Measurements from ENCODE around the gene KIF1B.

DNA sequence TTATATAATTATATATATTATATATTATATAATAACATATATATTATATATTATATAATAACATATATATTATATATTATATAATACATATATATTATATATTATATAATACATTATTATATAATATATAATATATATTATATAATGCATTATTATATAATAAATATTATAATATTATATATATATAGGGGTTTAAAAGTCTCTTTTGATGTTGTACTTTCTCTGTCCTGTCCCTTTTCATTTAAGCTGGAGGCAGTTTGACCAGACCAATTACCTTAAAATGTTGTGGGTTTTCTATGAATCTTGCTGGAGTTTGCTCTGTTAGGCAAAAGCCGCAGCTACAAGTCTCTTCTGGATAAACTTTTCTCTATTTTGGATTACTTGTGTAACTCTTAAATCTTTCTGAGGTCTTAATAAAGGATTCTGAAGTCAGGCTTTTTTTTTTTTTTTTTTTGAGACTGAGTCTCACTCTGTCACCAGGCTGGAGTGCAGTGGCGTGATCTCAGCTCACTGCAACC, 22.2 kb upstream of the KIF1B start:
- TF ChIP-seq, protein P1, sequence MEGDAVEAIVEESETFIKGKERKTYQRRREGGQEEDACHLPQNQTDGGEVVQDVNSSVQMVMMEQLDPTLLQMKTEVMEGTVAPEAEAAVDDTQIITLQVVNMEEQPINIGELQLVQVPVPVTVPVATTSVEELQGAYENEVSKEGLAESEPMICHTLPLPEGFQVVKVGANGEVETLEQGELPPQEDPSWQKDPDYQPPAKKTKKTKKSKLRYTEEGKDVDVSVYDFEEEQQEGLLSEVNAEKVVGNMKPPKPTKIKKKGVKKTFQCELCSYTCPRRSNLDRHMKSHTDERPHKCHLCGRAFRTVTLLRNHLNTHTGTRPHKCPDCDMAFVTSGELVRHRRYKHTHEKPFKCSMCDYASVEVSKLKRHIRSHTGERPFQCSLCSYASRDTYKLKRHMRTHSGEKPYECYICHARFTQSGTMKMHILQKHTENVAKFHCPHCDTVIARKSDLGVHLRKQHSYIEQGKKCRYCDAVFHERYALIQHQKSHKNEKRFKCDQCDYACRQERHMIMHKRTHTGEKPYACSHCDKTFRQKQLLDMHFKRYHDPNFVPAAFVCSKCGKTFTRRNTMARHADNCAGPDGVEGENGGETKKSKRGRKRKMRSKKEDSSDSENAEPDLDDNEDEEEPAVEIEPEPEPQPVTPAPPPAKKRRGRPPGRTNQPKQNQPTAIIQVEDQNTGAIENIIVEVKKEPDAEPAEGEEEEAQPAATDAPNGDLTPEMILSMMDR (IDR thresholded peaks at IDR 0.05) = no peak
- no peak for TF ChIP-seq POLR2A (IDR thresholded peaks at IDR 0.05)

Data from right lobe of liver (tissue), 4 donors.